GM21515 (cell line): ENCODE measurements around the gene DIDO1.
"Not testable (repeated sequence)": the region's sequence is repeated elsewhere in the genome, so short reads cannot be mapped to it uniquely, and the experiment has no call there.

Source experiments
- ATAC-seq: cut with Tn5 transposase; IDR thresholded peaks from one replicate; pipeline ENCODE4 v1.9.1; 2021; ENCODE audit not compliant: unreplicated experiment

Gene DIDO1

GRCh38 chr20:62858058-62858830 lies 68.1 kb downstream of the DIDO1 start:
- ATAC-seq: no peak

- no peak for ATAC-seq
These were observed 69.2 kb downstream of the DIDO1 start for GRCh38 chr20:62856931-62857619.

DNA sequence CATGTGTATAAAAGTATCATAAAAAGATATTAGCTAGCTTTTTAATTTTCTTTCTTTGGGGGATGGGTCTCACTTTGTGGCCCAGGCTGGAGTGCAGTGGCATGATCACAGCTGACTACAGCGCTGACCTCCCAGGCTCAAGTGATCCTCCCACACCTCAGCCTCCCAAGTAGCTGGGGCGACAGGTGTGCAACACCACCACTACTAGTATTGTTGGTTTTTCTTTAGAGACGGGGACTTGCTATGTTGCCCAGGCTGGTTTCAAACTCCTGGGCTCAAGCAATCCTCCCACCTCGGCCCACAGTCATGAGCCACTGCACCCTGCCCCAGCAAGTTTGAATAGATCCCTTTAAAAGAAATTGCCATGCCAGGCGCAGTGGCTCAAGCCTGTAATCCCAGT lies 71.2 kb downstream of the DIDO1 start:
- no peak for ATAC-seq

- ATAC-seq: no peak
These were observed 72.2 kb downstream of the DIDO1 start for GRCh38 chr20:62854121-62854520.

DNA sequence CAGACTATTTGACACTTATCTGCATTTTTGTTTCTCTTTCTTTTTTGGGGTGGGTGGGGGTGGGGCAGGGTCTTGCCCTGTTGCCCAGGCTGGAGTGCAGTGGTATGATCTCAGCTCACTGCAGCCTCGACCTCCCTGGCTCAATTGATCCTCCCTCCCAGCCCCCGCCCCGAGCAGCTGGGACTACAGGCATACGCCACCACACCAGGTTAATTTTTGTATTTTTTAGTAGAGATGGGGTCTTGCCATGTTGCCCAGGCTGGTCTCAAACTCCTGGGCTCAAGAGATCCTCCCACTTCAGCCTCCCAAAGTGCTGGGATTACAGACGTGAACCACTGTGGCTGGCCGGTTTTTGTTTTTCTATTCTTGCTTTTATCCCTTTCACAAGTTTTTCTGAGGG lies 73.0 kb downstream of the DIDO1 start:
- not testable (repeated sequence) for ATAC-seq

GRCh38 chr20:62852841-62853240 lies 73.5 kb downstream of the DIDO1 start:
- ATAC-seq: no peak

DNA sequence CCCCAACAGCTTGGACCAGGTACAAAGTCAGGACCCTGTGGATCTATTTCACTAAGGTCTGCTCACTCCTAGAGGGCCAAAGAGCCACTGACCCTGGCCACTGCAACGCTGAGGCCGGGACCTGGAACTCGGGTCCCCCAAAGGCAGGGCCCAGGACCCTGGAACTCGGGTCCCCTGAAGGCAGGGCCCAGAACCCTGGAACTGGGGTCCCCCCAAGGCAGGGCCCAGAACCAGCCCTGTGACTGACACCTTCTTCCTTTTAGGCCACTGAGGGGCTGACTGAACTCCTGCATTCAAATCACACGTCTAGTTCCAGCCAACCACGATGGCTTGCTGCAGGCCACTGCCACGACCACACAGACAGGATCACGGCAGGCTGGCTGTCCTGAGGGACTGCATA lies 74.1 kb downstream of the DIDO1 start:
- ATAC-seq: no peak

DNA sequence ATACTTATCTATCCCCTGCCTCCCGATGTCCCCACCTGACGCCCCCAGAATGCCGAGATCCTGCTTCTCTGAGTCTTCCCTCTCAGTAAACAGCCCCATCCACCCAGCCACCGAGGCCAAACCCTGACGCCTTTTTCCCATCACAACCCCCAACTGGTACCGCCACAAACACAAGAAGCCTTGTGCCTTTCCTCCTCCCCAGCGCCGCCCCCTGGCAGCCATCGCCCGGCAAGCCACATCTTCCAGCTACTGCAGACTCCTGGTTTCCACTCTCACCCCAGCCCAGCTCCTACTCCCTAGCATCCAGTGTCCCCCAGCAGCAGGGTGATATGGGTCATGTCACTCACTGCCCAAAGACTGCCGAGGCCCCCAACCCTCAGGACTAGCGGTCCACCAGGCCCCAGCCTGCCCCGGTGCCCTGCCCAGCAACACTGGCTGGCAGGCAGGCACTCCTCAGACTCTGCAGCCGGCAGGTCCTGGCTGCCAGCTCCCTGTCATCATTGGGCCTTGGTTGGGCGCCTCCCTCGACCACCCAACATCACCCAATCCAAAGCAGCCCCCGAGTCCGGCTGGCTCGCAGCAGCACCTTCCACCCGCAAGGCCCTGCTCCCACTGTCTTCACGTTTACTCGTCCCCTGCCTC lies 75.9 kb downstream of the DIDO1 start:
- no peak for ATAC-seq

DNA sequence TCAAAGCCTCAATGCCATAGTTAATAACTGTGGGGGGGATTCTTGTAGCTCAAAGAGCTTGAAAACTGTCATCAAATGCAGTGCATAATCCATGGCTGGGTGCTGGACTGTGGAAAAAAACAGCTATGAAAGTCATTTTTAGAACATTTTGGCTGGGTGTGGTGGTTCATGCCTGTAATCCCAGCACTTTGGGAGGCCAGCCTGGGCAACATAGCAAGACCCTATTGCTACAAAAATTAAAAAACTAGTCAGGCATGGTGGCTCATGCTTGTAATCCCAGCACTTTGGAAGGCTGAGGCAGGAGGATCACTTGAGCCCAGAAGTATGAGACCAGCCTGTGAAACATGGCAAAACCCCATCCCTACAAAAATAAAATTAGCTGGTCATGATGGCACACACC lies 76.9 kb downstream of the DIDO1 start:
- ATAC-seq: no peak

DNA sequence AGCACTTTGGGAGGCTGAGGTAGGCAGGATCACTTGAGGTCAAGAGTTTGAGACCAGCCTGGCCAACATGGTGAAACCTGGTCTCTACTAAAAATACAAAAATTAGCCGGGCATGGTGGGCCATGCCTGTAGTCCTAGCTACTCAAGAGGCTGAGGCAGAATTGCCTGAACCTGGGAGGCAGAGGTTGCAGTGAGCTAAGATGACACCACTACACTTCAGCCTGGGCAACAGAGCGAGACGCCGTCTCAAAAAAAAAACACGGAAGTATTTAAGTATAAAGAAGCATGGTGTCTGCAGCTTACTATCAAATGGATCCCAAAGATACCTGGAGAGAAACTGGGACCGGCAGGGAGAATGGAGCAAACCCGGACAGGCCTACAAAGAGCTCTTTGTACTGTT lies 77.4 kb downstream of the DIDO1 start:
- ATAC-seq: not testable (repeated sequence)

- ATAC-seq: no peak
These were observed 80.0 kb downstream of the DIDO1 start for GRCh38 chr20:62846166-62846890.

DNA sequence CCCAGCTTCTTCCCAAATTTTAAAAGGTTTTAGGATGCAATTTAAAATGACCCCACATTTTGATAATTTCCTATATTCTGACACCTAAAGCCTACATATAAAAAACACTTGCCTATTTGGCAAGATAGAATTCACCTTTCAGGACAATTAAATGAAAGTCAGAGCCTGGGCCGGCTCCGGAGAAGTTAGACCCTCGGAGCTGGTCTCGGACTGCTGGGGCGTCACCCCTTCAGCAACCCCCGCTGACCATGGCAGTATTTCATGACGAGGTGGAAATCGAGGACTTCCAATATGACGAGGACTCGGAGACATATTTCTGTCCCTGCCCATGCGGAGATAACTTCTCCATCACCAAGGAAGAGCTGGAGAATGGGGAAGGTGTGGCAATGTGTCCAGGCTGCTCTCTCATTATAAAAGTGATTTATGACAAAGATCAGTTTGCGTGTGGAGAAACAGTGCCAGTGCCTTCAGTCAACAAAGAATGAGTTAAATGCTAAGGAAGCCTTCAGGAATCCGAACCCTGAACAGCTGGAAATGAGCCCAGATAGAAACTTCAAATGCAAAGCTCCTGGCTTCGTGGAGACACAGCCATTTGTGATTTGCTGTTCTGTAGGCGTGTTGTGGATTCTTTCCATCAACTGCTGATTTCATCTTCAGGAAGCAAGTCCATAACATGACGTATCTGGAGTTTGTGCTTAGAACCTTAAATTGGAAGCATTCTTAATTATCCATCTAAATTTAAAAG lies 80.7 kb downstream of the DIDO1 start:
- ATAC-seq: no peak

DNA sequence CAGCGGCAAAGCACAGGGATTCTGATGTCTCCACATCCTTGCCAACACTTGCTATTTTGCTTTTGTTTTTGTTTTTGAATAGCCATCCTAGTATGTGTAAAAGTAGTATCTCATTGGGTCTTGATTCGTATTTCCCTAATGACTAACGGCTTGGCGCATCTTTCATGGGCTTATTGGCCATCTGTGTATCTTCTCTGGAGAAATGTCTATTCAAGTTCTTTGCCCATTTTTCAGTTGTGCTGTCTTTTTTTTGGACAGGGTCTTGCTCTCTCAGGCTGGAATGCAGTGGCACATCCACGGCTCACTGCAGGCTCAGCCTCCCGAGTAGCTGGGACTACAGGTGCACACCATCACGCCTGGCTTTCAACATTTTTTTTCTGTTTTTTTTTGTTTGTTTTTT lies 82.1 kb downstream of the DIDO1 start:
- no peak for ATAC-seq

DNA sequence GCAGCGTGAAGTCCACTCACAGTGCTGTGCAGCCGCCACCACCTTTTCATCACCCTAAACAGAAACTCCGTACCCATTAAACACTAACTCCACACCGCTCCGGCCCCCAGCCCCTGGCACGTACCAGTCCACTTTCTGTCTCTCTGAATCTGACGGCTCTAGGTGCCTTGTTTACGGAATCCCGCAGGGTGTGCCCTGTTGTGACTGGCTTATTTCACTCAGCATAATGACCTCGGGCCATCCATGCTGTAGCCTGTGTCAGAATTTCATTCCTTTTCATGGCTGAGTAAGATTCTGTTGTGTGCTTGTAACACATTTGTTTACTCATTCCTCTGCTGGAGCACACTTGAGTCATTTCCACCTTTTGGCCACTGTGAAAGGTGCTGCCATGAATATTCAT lies 82.6 kb downstream of the DIDO1 start:
- no peak for ATAC-seq

- no peak for ATAC-seq
These were observed 84.5 kb downstream of the DIDO1 start for GRCh38 chr20:62841705-62842212.

- ATAC-seq: no peak
These were observed 85.8 kb downstream of the DIDO1 start for GRCh38 chr20:62840244-62841197.

DNA sequence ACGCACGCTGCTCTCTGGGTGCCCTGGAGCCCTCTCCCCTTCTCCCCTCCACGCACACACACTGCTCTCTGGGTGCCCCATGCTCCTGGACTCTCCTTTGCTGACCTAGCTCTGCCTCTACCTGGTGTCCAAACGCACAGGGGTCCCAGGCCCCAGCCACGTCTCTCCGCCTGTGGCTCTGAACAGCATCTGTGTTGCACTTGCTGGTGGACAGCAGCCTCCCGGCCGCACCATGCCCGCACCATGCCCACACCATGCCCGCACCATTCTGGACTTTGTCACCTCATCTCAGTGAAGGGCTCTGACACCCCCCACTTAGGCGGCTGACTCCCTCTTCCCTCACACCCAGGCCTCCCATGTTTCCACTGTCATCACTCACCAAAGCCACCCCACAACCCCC lies 86.5 kb downstream of the DIDO1 start:
- no peak for ATAC-seq

- no peak for ATAC-seq
These were observed 87.0 kb downstream of the DIDO1 start for GRCh38 chr20:62839261-62839660.

GRCh38 chr20:62838128-62838891 lies 88.0 kb downstream of the DIDO1 start:
- ATAC-seq: no peak
